ENCODE measurements around the gene ADM2. TPM values are rescaled to one million over a fixed set of nuclear protein-coding genes. Genes with fewer than 3 reads are reported as not detected.
"Not testable (repeated sequence)": the region's sequence is repeated elsewhere in the genome, so short reads cannot be mapped to it uniquely, and the experiment has no call there.

Gene ADM2
- total RNA-seq, 1 donor from 2014 or later = 4.4 TPM

- H3K4me3 ChIP-seq (ENCODE audit: low read depth, low read length) = peak overlapping the region; percentile 82
- TF ChIP-seq CTCF (conservative IDR thresholded peaks at IDR 0.05; ENCODE audit: low read depth, low read length) = no peak
- no peak for DNase-seq (ENCODE audit: low read depth)
Observed at GRCh38 chr22:50530877-50531545, 49.7 kb downstream of the ADM2 start.

- DNase-seq (ENCODE audit: low read depth) = no peak
- TF ChIP-seq CTCF (conservative IDR thresholded peaks at IDR 0.05; ENCODE audit: low read depth, low read length) = no peak
- H3K4me3 ChIP-seq (ENCODE audit: low read depth, low read length) = peak overlapping the region; percentile 82
Observed at GRCh38 chr22:50531546-50531961, 50.2 kb downstream of the ADM2 start.

- TF ChIP-seq CTCF (conservative IDR thresholded peaks at IDR 0.05; ENCODE audit: low read depth, low read length) = no peak
- H3K4me3 ChIP-seq (ENCODE audit: low read depth, low read length) = peak overlapping the region; percentile 82
- DNase-seq (ENCODE audit: low read depth) = no peak
Observed at GRCh38 chr22:50531962-50532674, 50.8 kb downstream of the ADM2 start.

GRCh38 chr22:50532824-50533796, 51.8 kb downstream of the ADM2 start:
- H3K4me3 ChIP-seq (ENCODE audit: low read depth, low read length) = peak overlapping the region; percentile 82
- no peak for DNase-seq (ENCODE audit: low read depth)
- no peak for TF ChIP-seq CTCF (conservative IDR thresholded peaks at IDR 0.05; ENCODE audit: low read depth, low read length)

GRCh38 chr22:50533856-50534711, 52.7 kb downstream of the ADM2 start:
- not testable (repeated sequence) for H3K4me3 ChIP-seq (ENCODE audit: low read depth, low read length); DNase-seq (ENCODE audit: low read depth)

GRCh38 chr22:50535113-50535512, 53.8 kb downstream of the ADM2 start:
- H3K4me3 ChIP-seq (ENCODE audit: low read depth, low read length) = no peak overlapping the region
- TF ChIP-seq CTCF (conservative IDR thresholded peaks at IDR 0.05; ENCODE audit: low read depth, low read length) = no peak
- no peak for DNase-seq (ENCODE audit: low read depth)

Other genes starting within 250 kb of the ADM2 start
- 19.8 and 26.1 TPM in 2 replicates for gene TUBGCP6, start 236.5 kb upstream of the ADM2 start, total RNA-seq
- 18.8 and 40.6 TPM in 2 replicates for gene HDAC10, start 230.3 kb upstream of the ADM2 start, total RNA-seq
- gene MAPK12, start 219.9 kb upstream of the ADM2 start, total RNA-seq = 33.9 and 56.0 TPM in 2 replicates
- gene MAPK11, start 211.2 kb upstream of the ADM2 start, total RNA-seq = 5.4 and 8.4 TPM in 2 replicates
- 113 and 177 TPM in 2 replicates for gene PLXNB2, start 173.9 kb upstream of the ADM2 start, total RNA-seq
- gene DENND6B, start 154.5 kb upstream of the ADM2 start, total RNA-seq = 1.2 and 4.4 TPM in 2 replicates
- gene PPP6R2, start 138.2 kb upstream of the ADM2 start, total RNA-seq = 35.7 and 49.3 TPM in 2 replicates
- 56.6 and 59.0 TPM in 2 replicates for gene SBF1, start 6.5 kb upstream of the ADM2 start, total RNA-seq
- not detected in 2 replicates for gene MIOX, start 5.3 kb downstream of the ADM2 start, total RNA-seq
- 69.2 and 83.3 TPM in 2 replicates for gene LMF2, start 26.2 kb downstream of the ADM2 start, total RNA-seq
- 69.3 and 81.5 TPM in 2 replicates for gene NCAPH2, start 26.7 kb downstream of the ADM2 start, total RNA-seq
- 1.4 TPM in 1 of 2 replicates, not detected in the other for gene SCO2, start 44.1 kb downstream of the ADM2 start, total RNA-seq
- gene TYMP, start 48.5 kb downstream of the ADM2 start, total RNA-seq = 7.6 and 13.1 TPM in 2 replicates
- 0.07 TPM in 1 of 2 replicates, not detected in the other for gene KLHDC7B, start 64.4 kb downstream of the ADM2 start, total RNA-seq
- gene SYCE3, start 81.4 kb downstream of the ADM2 start, total RNA-seq = 1.0 TPM in 1 of 2 replicates, not detected in the other
- gene CPT1B, start 96.9 kb downstream of the ADM2 start, total RNA-seq = 1.2 and 4.0 TPM in 2 replicates
- gene CHKB, start 101.3 kb downstream of the ADM2 start, total RNA-seq = 29.5 and 50.4 TPM in 2 replicates
- gene MAPK8IP2, start 119.2 kb downstream of the ADM2 start, total RNA-seq = 0.23 and 0.43 TPM in 2 replicates
- 25.5 and 58.5 TPM in 2 replicates for gene ARSA, start 146.6 kb downstream of the ADM2 start, total RNA-seq
- gene SHANK3, start 191.3 kb downstream of the ADM2 start, total RNA-seq = 1.4 and 3.6 TPM in 2 replicates